ENCODE data around the gene KCTD17. TPM values are rescaled to one million over a fixed set of nuclear protein-coding genes. Genes with fewer than 3 reads are reported as not detected.
A peak's percentile ranks its signal among the peaks of the same experiment; 100 is the strongest.

The KCTD17 gene
- total and polyA plus RNA-seq, 2 donors from 2014 or later: 9.6 to 13.9 TPM

DNA sequence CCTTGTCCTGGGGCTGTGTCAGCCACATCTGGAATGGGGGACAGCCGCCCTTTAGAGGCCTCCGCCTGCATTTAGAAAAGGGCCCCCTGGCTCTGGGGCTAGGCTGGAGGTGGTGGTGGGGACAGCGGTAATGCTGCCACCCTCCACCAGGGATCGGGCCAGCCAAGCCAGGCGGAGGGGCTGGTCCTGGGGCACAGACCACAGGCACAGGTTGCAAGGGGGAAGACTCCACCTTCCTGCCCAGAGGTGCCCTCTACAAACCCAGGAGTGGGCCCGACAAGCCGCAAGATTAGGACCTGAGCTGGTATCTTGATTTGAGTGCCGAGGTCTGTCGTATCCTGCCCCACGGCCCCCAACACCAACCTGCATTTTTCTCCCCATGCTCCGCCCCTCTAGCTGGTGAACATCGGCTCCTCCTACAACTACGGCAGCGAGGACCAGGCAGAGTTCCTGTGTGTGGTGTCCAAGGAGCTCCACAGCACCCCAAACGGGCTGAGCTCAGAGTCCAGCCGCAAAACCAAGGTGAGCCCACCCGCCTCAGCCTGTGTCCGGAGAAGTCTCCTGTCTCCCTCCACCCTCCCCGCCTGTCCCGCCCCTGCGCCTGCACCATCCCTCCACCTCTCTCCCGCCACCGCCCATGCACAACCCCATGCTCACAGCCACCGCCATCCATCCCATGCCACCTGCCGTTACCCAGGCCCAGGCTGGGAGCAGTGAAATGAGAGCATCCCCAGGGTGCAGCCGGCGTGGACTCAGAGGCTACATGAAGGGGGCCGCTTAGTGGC, 7.6 kb downstream of the KCTD17 start:
- H3K27me3 ChIP-seq (ENCODE audit: control insufficient read depth, insufficient read depth, low read length): no peaks in the 10 kb centered on the region
- H3K4me3 ChIP-seq (ENCODE audit: low read length in 3 of 3): no peak overlapping the region
- TF ChIP-seq, protein P1, sequence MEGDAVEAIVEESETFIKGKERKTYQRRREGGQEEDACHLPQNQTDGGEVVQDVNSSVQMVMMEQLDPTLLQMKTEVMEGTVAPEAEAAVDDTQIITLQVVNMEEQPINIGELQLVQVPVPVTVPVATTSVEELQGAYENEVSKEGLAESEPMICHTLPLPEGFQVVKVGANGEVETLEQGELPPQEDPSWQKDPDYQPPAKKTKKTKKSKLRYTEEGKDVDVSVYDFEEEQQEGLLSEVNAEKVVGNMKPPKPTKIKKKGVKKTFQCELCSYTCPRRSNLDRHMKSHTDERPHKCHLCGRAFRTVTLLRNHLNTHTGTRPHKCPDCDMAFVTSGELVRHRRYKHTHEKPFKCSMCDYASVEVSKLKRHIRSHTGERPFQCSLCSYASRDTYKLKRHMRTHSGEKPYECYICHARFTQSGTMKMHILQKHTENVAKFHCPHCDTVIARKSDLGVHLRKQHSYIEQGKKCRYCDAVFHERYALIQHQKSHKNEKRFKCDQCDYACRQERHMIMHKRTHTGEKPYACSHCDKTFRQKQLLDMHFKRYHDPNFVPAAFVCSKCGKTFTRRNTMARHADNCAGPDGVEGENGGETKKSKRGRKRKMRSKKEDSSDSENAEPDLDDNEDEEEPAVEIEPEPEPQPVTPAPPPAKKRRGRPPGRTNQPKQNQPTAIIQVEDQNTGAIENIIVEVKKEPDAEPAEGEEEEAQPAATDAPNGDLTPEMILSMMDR (IDR thresholded peaks at IDR 0.05; ENCODE audit: borderline replicate concordance, extremely low read depth, insufficient read depth): no peak
- no peaks in the 10 kb centered on the region for H3K36me3 ChIP-seq (ENCODE audit: control insufficient read depth in 2 of 3, insufficient read depth in 3 of 3, low read length in 3 of 3)
- intact Hi-C loops (cut with DNase I): no loop called here
- no peaks in the 10 kb centered on the region for H3K4me1 ChIP-seq (ENCODE audit: control insufficient read depth in 2 of 3, insufficient read depth in 2 of 3, low read depth in 1 of 3, low read length in 3 of 3)
- H3K9me3 ChIP-seq (ENCODE audit: control insufficient read depth in 2 of 3, insufficient read depth in 1 of 3, low read length in 3 of 3): no peaks in the 10 kb centered on the region
- DNase-seq: peak in 1 of 5 donors; percentile 71
- no peak overlapping the region for H3K27ac ChIP-seq (ENCODE audit: low read depth in 2 of 2, low read length in 2 of 2)
- FAIRE-seq: no peak
- no peak overlapping the region for H3K9ac ChIP-seq (ENCODE audit: low read length in 3 of 3)

DNA sequence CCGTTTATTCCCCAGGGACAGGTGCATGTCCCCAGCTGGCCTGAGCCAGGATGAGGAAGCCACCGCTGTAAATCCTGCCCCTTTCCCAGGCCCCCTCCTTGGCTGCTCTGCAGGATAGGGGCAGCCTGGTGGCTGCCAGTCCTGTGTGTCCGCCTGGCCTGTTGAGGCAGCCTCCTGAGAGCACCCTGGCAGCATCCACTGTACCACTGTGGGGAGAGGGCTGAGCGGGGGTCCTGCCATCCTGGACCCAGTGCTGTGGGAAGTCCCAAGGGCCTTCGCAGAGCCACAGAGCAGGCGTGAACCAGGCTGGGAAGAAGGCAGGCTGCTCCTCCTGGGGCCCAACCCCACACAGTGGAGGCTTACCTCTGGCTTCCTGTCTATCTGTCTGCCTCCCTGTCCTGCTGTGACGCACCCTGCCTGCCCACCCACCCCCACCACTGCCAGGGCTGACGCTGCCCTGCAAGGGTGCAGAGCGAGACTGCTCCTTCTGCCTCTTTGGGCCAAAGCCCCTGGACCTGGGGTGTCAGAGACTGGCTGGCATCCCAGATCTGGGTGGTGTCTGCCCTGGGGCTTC, 8.4 kb downstream of the KCTD17 start:
- intact Hi-C loops (cut with DNase I): no loop called here
- FAIRE-seq (no peak), DNase-seq (peak in 1 of 5 donors; percentile 59)
- TF ChIP-seq, protein P1 (IDR thresholded peaks at IDR 0.05; ENCODE audit: borderline replicate concordance, extremely low read depth, insufficient read depth): no peak
- no peaks in the 10 kb centered on the region for H3K9me3 ChIP-seq (ENCODE audit: control insufficient read depth in 2 of 3, insufficient read depth in 1 of 3, low read length in 3 of 3)
- no peak overlapping the region for H3K27ac ChIP-seq (ENCODE audit: low read depth in 2 of 2, low read length in 2 of 2)
- H3K27me3 ChIP-seq (ENCODE audit: control insufficient read depth, insufficient read depth, low read length): no peaks in the 10 kb centered on the region
- H3K36me3 ChIP-seq (ENCODE audit: control insufficient read depth in 2 of 3, insufficient read depth in 3 of 3, low read length in 3 of 3): no peaks in the 10 kb centered on the region
- no peak overlapping the region for H3K9ac ChIP-seq (ENCODE audit: low read length in 3 of 3)
- H3K4me1 ChIP-seq (ENCODE audit: control insufficient read depth in 2 of 3, insufficient read depth in 2 of 3, low read depth in 1 of 3, low read length in 3 of 3): no peaks in the 10 kb centered on the region
- no peak overlapping the region for H3K4me3 ChIP-seq (ENCODE audit: low read length in 3 of 3)

DNA sequence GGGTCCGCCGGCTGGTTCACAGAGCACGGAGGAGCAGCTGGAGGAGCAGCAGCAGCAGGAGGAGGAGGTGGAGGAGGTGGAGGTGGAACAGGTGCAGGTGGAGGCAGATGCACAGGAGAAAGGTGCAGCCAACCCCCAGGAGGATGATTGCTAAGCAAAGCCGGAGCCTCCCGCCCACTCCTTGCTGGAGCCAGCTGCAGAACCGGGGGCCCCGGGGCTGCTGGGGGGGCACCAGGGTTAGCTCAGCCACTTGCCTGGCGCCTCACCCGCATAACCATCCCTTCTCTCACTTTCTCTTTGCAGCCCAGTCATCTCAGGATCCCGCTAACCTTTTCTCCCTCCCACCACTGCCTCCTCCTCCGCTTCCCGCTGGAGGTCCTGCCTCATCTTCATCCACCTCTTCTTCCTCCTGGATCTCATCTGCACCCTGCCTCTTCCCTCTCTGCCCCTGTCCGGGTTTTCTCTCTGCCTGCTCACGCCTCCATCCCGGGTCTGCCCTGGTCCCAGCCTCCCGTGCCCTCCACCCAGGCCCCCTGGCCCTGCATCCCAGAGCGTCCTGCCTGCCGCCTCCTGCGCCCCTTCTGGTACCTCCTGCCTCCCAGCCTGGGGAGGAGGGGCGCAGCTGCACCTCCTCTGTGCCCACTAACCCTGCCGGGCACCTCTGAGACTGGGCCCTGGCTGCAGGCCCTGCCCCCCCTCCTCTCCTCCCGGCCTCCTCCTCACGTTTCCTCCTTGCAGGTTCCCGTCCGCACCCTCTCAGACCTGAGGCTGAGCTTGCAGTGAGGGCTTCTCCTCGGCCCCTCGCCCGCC, 9.5 kb downstream of the KCTD17 start:
- no peaks in the 10 kb centered on the region for H3K36me3 ChIP-seq (ENCODE audit: control insufficient read depth in 2 of 3, insufficient read depth in 3 of 3, low read length in 3 of 3)
- no peaks in the 10 kb centered on the region for H3K9me3 ChIP-seq (ENCODE audit: control insufficient read depth in 2 of 3, insufficient read depth in 1 of 3, low read length in 3 of 3)
- H3K4me1 ChIP-seq (ENCODE audit: control insufficient read depth in 2 of 3, insufficient read depth in 2 of 3, low read depth in 1 of 3, low read length in 3 of 3): no peaks in the 10 kb centered on the region
- TF ChIP-seq, protein P1 (IDR thresholded peaks at IDR 0.05; ENCODE audit: borderline replicate concordance, extremely low read depth, insufficient read depth): no peak
- DNase-seq (peak in 1 of 5 donors; percentile 69), FAIRE-seq (no peak)
- H3K4me3 ChIP-seq (ENCODE audit: low read length in 3 of 3): no peak overlapping the region
- intact Hi-C loops (cut with DNase I): no loop called here
- no peak overlapping the region for H3K27ac ChIP-seq (ENCODE audit: low read depth in 2 of 2, low read length in 2 of 2)
- H3K9ac ChIP-seq (ENCODE audit: low read length in 3 of 3): no peak overlapping the region
- H3K27me3 ChIP-seq (ENCODE audit: control insufficient read depth, insufficient read depth, low read length): no peaks in the 10 kb centered on the region

All from kidney (tissue), 14 donors.